IMR-90 (cell line): Measurements from ENCODE around the gene EPB41L1. TPM values are rescaled to one million over a fixed set of nuclear protein-coding genes. Genes with fewer than 3 reads are reported as not detected.

ENCODE experiments used
- ELK1 ChIP-seq: fragments of 150-350 bp; IDR thresholded peaks from 2 replicates; pipeline ENCODE4 v1.6.1; 2016; ENCODE audit warnings: low read depth, mild to moderate bottlenecking, low read length, moderate library complexity, borderline replicate concordance
- MAFK ChIP-seq: IDR thresholded peaks from 2 replicates; pipeline ENCODE4 v1.6.1; 2012; ENCODE audit warnings: low read depth, low read length, improper control_type of control experiment
- MXI1 ChIP-seq: IDR thresholded peaks from 2 replicates; pipeline ENCODE4 v1.6.1; 2012; ENCODE audit warnings: low read depth, mild to moderate bottlenecking, low read length, moderate library complexity, borderline replicate concordance
- polyA plus RNA-seq, 3 experiments: library from polyadenylated mRNA; depleted of rRNA; stranded (reverse); fragments of >200 nt; gene quantifications; 2 replicates each; pipeline ENCODE4 v1.2.3, GENCODE V29; 2012; ENCODE audit warnings: low replicate concordance in 1 of 3
- total RNA-seq: library from RNA; depleted of rRNA; stranded (reverse); fragments of >200 nt; gene quantifications from 2 replicates; pipeline ENCODE4 v1.2.3, GENCODE V29; 2012

The EPB41L1 gene
- total and polyA plus RNA-seq, 2 of the 4 experiments (the other 2 are of a cell fraction), result 12.5 to 33.7 TPM

GRCh38 chr20:36182604-36183154, 28.1 kb downstream of the EPB41L1 start (continued):
- no peak for TF ChIP-seq ELK1
- no peak for TF ChIP-seq MAFK
- TF ChIP-seq MXI1, result no peak
